BE2C (cell line): ENCODE data around the gene ALG12.

Experiments used
- DNase-seq: peaks from one replicate; pipeline ENCODE4 v3.0.0-alpha.2; 2020
- H3K27me3 ChIP-seq: fragments of 250-450 bp; sonication (Bioruptor Pico); 2 replicates; pipeline ENCODE4 v1.5.1; 2020; ENCODE audit warnings: mild to moderate bottlenecking
- H3K36me3 ChIP-seq: fragments of 250-450 bp; sonication (Bioruptor Pico); 2 replicates; pipeline ENCODE4 v1.5.1; 2020; ENCODE audit warnings: mild to moderate bottlenecking
- H3K4me1 ChIP-seq: fragments of 250-450 bp; sonication (Bioruptor Pico); 2 replicates; pipeline ENCODE4 v1.5.1; 2020
- H3K4me3 ChIP-seq: 2 replicates; pipeline ENCODE4 v1.5.1; 2011; ENCODE audit warnings: low read depth, low read length
- H3K9me3 ChIP-seq: fragments of 250-450 bp; sonication (Bioruptor Pico); 2 replicates; pipeline ENCODE4 v1.5.1; 2020
- TF ChIP-seq, protein P1 (sequence below): IDR thresholded peaks from 2 replicates; pipeline ENCODE4 v1.5.1; 2012; ENCODE audit warnings: mild to moderate bottlenecking, low read depth, low read length

The ALG12 gene

DNA sequence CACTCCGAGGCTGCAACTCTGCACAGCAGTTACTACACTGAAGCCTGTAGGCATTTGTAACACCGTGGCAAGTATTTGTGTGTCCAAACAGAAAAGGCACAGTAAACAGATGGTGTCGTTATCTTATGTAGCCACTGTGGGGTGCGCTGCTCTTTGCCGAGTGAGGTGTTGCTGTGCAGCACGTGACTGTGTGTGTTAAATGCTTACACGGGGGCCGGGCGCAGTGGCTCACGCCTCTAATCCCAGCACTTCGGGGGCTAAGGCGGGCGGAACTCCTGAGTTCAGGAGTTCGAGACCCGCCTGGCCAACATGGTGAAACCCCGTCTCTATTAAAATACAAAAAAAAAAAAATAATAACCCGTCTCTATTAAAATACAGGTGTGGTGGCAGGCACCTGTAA lies 53.1 kb downstream of the ALG12 start:
- no peak for DNase-seq
- no peak overlapping the region for H3K4me3 ChIP-seq
- TF ChIP-seq, protein P1, sequence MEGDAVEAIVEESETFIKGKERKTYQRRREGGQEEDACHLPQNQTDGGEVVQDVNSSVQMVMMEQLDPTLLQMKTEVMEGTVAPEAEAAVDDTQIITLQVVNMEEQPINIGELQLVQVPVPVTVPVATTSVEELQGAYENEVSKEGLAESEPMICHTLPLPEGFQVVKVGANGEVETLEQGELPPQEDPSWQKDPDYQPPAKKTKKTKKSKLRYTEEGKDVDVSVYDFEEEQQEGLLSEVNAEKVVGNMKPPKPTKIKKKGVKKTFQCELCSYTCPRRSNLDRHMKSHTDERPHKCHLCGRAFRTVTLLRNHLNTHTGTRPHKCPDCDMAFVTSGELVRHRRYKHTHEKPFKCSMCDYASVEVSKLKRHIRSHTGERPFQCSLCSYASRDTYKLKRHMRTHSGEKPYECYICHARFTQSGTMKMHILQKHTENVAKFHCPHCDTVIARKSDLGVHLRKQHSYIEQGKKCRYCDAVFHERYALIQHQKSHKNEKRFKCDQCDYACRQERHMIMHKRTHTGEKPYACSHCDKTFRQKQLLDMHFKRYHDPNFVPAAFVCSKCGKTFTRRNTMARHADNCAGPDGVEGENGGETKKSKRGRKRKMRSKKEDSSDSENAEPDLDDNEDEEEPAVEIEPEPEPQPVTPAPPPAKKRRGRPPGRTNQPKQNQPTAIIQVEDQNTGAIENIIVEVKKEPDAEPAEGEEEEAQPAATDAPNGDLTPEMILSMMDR, result no peak
- peaks cover 3% of the 10 kb centered on the region; the same call in 1 of the 2 replicates for H3K4me1 ChIP-seq
- no peaks in the 10 kb centered on the region for H3K27me3 ChIP-seq
- peaks cover 10% of the 10 kb centered on the region for H3K36me3 ChIP-seq
- peaks cover 4% of the 10 kb centered on the region; the same call in 1 of the 2 replicates for H3K9me3 ChIP-seq

DNA sequence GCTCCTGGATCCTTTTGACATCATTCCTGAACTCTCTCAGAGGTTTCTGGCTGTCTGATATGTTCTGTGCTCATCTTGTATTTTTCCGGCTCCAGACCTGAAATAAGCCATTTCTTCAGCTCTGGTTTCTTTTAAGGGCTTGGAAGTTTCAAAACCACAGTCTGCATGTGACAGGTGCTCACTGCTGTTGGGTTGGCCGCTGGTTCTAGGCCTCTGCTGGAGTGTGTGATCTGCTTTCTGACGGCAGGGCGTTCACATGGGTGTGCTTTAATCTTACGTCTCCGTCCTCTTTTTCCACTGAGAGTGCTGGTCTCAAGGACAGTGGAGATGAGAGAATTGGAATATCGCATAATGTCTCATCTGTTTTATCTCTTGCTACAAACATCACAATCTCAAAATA lies 54.3 kb downstream of the ALG12 start:
- Histone ChIP-seq H3K36me3 (peaks cover 10% of the 10 kb centered on the region), H3K4me3 (no peak overlapping the region), H3K9me3 (no peaks in the 10 kb centered on the region; the same call in 1 of the 2 replicates), H3K4me1 (peaks cover 3% of the 10 kb centered on the region; the same call in 1 of the 2 replicates), H3K27me3 (no peaks in the 10 kb centered on the region)
- TF ChIP-seq, protein P1, result no peak
- DNase-seq, result no peak

DNA sequence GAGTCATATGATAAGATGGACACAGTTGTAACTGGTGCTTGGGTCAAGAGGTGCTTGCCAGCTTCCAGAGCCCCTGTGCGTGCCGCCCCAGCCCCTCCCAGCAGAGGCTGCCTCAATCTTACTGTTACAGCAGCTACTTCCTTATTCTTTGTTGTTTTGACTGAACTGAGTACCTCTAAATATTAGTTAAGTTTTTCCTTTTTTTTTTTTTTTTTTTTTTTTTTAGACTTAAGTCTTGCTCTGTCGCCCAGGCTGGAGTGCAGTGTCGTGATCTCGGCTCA lies 55.8 kb downstream of the ALG12 start:
- TF ChIP-seq, protein P1, result no peak
- no peaks in the 10 kb centered on the region; the same call in 1 of the 2 replicates for H3K9me3 ChIP-seq
- no peaks in the 10 kb centered on the region for H3K27me3 ChIP-seq
- peaks cover 3% of the 10 kb centered on the region; the same call in 1 of the 2 replicates for H3K4me1 ChIP-seq
- DNase-seq, result no peak
- H3K36me3 ChIP-seq, result peaks cover 12% of the 10 kb centered on the region
- no peak overlapping the region for H3K4me3 ChIP-seq

DNA sequence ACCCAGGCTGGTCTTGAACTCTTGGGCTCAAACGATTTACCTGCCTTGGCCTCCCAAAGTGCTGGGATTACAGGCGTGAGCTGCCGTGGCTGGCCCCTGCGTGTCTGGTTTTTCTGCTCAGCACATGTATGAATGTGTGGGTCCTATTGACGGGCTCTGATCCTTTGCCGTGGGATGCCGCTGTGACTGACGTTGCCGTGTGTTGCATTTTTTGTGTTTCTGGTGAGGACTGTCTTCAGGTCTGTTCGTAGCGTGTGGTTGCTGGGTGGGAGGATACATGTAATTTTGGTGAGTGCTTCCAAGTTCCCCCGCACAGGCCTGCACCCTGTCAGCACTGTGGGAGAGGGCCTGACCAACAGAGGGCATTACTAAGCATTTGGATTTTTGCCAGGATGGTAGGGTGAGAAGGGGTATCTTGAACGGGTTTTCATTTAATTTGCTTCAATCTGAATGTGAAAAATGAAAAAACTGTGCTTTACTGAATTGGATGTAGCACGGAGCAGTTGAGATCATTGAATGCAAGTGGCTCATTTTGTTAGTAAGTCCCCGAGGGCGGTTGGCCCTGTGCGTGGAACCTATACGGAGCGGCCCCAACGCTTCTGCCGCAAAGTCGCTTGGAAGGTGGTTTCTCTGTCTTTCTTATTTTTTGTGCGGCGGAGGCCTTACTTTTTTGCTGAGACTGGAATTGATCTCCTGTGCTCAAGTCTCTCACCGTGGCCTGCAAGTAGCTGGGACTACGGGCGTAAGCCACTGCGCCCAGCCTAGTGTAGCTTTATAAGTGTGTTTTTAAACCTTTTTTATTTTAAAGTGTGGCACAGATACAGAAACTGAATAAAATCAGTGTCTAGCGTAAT lies 56.4 kb downstream of the ALG12 start:
- peaks cover 14% of the 10 kb centered on the region for H3K36me3 ChIP-seq
- TF ChIP-seq, protein P1, result no peak
- no peaks in the 10 kb centered on the region; the same call in 1 of the 2 replicates for H3K9me3 ChIP-seq
- DNase-seq, result no peak
- H3K4me3 ChIP-seq, result no peak overlapping the region
- peaks cover 3% of the 10 kb centered on the region; the same call in 1 of the 2 replicates for H3K4me1 ChIP-seq
- H3K27me3 ChIP-seq, result no peaks in the 10 kb centered on the region

DNA sequence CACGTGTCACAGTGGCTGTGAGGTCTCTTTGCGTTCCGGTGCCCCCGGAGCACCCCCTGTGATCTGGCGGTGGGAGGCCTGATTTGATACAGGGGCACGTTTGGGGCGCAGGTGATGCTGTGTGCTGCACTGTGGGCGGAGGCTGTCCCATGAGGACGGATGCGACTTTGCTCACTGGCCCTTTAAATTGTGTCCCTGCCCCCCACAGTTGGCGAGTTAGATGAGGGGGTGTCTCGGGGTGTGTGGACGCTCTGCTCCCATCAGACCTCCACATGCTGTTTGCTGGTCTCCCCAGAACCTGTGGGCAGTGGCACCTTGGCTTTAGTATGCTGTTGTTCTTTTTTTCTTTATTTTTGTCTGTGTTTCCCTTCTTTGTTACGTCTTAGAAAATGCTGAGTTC lies 59.4 kb downstream of the ALG12 start:
- Histone ChIP-seq H3K36me3 (peaks cover 15% of the 10 kb centered on the region), H3K4me1 (peaks cover 3% of the 10 kb centered on the region; the same call in 1 of the 2 replicates), H3K9me3 (no peaks in the 10 kb centered on the region; the same call in 1 of the 2 replicates), H3K4me3 (no peak overlapping the region), H3K27me3 (no peaks in the 10 kb centered on the region)
- TF ChIP-seq, protein P1, result no peak
- no peak for DNase-seq
